Measurements from ENCODE around the gene SMIM12.
A peak's percentile ranks its signal among the peaks of the same experiment; 100 is the strongest.

Gene SMIM12

GRCh38 chr1:34871443-34872132 is 12.0 kb upstream of the SMIM12 start:
- DNase-seq = no peak

- DNase-seq = no peak
Measured at GRCh38 chr1:34870395-34870794, 10.8 kb upstream of the SMIM12 start.

GRCh38 chr1:34869760-34870159 is 10.2 kb upstream of the SMIM12 start:
- DNase-seq = no peak

DNA sequence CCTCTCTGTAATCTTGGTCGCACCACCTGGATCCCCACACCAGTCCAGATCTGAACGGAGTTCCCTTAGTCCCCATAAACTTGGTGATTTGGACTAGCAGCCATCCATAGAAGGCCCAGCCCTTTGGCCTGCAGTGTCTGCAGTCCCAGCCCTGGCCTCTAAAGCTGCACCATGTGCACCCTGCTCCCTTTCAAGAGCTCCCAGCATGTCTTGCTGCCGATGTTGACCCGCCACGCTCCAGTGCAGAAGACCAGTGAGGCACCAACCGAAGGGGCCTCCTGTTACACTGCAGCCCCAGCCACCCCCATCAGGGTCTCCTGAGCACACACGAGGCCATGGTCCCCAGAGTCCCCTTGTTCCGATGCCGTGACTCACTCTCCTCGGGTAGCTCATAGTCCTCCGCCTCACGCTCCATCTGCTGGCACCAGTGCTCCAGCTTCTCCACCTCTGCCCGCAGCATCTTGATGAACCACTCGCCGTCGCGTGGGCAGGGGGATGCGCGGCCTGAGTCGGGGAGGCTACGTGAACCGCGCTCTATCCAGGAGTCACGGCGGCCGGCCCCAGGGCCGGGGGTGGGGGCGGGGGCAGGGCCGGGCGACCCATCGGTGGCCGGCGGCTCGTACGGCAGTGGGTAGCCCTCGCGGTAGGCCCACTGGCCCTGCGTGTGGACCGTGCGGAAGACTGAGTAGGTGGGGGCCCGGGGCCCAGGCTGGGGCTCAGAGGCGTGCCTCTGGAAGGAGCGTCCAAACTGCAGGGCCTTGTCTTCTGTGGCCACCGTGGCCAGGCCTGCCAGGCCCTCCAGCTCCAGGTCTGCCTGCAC is 8.9 kb upstream of the SMIM12 start:
- DNase-seq = no peak

DNA sequence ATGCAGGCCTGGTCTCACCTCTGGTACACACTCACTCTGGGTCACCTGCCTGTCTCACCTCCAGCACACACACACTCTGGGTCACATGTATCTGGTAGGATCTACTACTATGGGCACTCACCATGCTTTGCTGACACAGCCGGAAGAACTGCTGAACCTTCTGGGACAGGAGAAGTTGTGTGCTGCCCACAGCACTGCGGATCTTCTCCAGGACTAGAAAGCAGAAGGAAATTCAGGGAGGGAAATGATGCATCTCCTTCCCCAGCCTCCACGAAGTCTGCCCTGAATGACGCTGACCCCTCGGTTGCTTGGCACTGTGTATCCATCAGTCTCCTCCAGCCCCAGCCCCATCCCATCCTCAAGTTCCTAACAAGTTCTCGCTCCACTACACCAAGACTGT is 7.9 kb upstream of the SMIM12 start:
- no peak for DNase-seq

- DNase-seq = no peak
Measured at GRCh38 chr1:34866762-34867109, 7.2 kb upstream of the SMIM12 start.

GRCh38 chr1:34865981-34866761 is 6.6 kb upstream of the SMIM12 start:
- DNase-seq = peak; percentile 95

GRCh38 chr1:34865573-34865972 is 6.0 kb upstream of the SMIM12 start:
- no peak for DNase-seq

DNA sequence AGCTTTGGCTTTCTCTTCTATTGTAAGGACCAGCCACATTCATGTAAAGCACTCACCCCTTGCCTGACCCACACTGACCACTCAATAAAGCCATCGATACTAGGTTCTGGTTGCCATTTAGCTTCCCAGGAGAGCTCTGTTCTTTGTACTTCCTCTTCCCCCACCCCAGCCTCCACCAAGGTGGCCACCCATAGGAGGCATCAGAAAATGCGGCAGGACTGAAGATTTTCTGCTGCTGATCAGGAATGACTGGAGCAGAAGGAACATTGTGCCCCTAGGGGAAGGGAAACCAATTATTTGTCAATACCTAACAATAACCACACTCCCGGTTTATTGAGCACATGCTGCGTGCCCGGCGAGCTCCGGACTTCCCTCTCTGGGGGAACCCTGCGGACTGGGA is 5.2 kb upstream of the SMIM12 start:
- no peak for DNase-seq

DNA sequence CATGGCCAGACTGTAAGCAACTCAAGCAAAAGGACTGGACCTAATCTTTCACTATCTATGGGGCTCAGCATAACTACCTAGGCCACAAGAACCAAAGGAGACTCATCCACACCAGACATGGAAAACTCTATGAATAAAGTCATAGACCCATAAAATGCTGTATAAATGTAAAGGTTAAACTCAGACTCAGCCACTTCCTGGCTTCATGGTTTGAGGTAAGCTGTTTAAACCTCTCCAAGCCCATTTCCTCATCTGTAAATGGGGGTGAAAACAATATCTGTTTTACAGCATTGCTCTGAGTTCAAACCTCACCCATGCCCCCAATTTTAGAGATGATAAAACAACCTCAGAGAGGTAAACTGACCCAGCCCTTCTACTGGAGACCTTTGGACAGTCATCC is 4.0 kb upstream of the SMIM12 start:
- no peak for DNase-seq

DNA sequence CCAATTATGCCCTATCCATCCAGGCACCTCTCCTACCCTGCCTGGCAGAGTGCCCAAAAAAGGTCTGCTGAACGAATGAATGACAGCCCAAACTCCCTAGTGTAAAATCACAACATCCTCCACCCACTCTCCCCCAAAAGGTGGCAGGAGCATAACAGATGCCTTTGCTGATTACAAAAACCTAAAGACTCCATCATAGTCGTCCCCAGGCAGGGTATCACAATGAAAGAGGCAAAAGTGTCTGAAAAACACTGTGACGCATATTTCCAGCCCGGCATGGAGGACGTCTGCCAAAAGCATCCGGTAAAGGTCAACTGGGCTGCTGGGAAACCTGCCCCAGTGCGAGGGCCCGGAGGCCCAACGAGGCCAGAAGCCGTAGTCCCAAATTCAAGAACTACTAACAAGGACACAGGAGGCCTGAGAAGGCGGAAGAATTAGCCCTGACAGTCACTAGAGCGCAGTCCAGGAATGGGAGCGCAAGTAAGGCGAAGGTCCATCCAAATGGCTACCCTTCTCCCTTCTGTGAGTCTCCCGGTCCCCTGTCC is 576 bp downstream of the SMIM12 start:
- DNase-seq = peak; percentile 17 to 25

GRCh38 chr1:34856697-34857096 is 2.9 kb downstream of the SMIM12 start:
- no peak for DNase-seq

- DNase-seq = peak; percentile 85 to 87
Measured at GRCh38 chr1:34852677-34853217, 6.8 kb downstream of the SMIM12 start.

- DNase-seq = no peak
Measured at GRCh38 chr1:34851431-34852105, 8.0 kb downstream of the SMIM12 start.

DNA sequence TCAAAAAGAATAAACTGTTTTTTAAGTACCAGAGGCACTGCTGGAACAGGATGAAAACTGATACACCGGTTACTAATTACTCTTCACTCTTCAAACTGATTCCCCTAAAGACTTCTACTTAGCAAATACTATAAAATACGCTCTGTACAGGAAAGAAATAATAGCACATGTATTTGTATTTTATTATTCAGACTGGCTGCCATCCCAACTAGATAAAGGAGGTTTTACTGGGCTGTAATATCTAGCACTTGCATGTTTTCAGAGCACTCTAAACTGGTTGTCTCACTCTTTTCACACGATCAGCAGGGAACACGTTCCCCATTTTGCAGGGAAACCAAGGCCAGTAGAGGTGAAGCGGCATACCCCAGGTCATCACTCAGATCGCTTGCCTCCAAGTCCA is 9.2 kb downstream of the SMIM12 start:
- DNase-seq = no peak

DNA sequence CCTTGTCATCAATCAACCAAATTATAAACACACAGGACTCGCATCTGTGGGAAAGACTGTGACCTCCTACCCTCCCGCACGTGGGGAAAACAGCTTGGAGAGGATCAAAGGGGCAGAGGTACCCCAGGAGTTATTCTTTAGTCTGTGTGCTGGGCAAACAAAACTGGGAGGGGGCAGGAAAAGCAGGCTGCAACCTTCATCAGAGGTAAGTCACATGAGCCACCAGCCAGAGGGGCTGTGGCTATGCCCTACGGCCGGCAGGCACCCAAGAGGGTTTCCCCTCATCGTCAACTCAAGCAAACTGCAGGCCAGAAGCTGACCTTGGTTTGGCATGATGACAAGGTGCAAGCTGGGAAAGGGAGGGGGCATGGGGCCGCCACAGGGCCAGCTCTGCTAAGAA is 12.5 kb downstream of the SMIM12 start:
- DNase-seq = no peak

- DNase-seq = no peak
Measured at GRCh38 chr1:34846265-34846664, 13.3 kb downstream of the SMIM12 start.

- no peak for DNase-seq
Measured at GRCh38 chr1:34845131-34845901, 14.2 kb downstream of the SMIM12 start.

DNA sequence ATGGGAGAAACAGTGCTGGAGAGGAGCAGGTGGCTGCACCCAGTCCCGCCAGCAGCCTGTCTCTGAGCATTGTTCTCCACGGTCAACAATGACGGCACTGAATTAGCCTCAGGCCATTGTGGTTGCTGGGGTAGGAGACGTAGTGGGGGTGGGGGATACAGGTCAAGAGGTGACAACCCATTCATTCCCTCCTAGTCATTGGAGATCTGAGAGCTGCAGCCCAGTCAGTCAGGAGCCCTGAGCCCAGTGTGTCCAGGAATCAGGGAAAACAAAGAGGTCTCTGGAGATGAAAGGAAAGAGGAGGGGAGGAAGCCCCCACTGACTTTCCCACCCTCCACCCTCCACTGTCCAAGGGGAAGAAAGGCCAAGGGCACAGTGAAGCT is 15.3 kb downstream of the SMIM12 start:
- DNase-seq = no peak

- no peak for DNase-seq
Measured at GRCh38 chr1:34843392-34844251, 15.9 kb downstream of the SMIM12 start.

- DNase-seq = no peak
Measured at GRCh38 chr1:34842952-34843371, 16.6 kb downstream of the SMIM12 start.
